ENCODE results near the gene GLUD1.
"Not testable (repeated sequence)": the region's sequence is repeated elsewhere in the genome, so short reads cannot be mapped to it uniquely, and the experiment has no call there.

DNA sequence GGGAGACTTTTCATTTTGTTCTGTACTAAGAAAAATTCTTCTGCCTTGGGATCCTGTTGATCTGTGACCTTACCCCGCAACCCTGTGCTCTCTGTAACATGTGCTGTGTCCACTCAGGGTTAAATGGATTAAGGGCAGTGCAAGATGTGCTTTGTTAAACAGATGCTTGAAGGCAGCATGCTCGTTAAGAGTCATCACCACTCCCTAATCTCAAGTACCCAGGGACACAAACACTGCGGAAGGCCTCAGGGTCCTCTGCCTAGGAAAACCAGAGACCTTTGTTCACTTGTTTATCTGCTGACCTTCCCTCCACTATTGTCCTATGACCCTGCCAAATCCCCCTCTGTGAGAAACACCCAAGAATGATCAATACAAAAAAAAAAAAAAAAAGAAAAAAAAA, 13.1 kb downstream of the GLUD1 start:
- TF ChIP-seq CTCF (IDR thresholded peaks at IDR 0.05); SIN3A (IDR thresholded peaks at IDR 0.05; ENCODE audit: borderline replicate concordance, insufficient read depth, low read depth, low read length); POLR2AphosphoS5 (IDR thresholded peaks at IDR 0.05; ENCODE audit: low read depth, low read length): not testable (repeated sequence)
